MM.1S (cell line): Measurements from ENCODE around the gene CLEC9A.

Experiments
- DNase-seq: peaks from one replicate; pipeline ENCODE4 v3.0.0-alpha.2; 2015
- H2AFZ ChIP-seq: fragments of 300-600 bp; sonication (generic); 2 replicates; pipeline ENCODE4 v1.6.0; 2016; ENCODE audit warnings: antibody characterized with exemption, low read length
- H3F3A ChIP-seq: fragments of 300-600 bp; sonication (generic); 2 replicates; pipeline ENCODE4 v1.6.1; 2016; ENCODE audit warnings: mild to moderate bottlenecking, antibody characterized with exemption, low read length, moderate library complexity, mixed read lengths; ENCODE audit not compliant: insufficient read depth
- H3K27ac ChIP-seq: fragments of 300-600 bp; sonication (generic); 2 replicates; pipeline ENCODE4 v1.5.1; 2016; ENCODE audit warnings: mild to moderate bottlenecking, low read length
- H3K27me3 ChIP-seq: fragments of 300-600 bp; sonication (generic); replicated peaks from 2 replicates; pipeline ENCODE4 v1.6.0; 2016; ENCODE audit warnings: low read length; ENCODE audit not compliant: insufficient read depth
- H3K36me3 ChIP-seq: fragments of 300-600 bp; sonication (generic); replicated peaks from 2 replicates; pipeline ENCODE4 v1.6.1; 2016; ENCODE audit warnings: mild to moderate bottlenecking, low read length, mixed read lengths; ENCODE audit not compliant: insufficient read depth
- H3K4me1 ChIP-seq: fragments of 300-600 bp; sonication (generic); 2 replicates; pipeline ENCODE4 v1.6.1; 2016; ENCODE audit warnings: low read length, mixed read lengths
- H3K4me2 ChIP-seq: fragments of 300-600 bp; sonication (generic); 2 replicates; pipeline ENCODE4 v1.6.0; 2016; ENCODE audit warnings: low read depth, low read length
- H3K4me3 ChIP-seq: fragments of 300-600 bp; sonication (generic); 2 replicates; pipeline ENCODE4 v1.5.1; 2016; ENCODE audit warnings: low read length, mixed read lengths
- H3K79me2 ChIP-seq: fragments of 300-600 bp; sonication (generic); 2 replicates; pipeline ENCODE4 v1.6.1; 2016; ENCODE audit warnings: mixed run types, low read length, mixed read lengths
- H3K9ac ChIP-seq: fragments of 300-600 bp; sonication (generic); 2 replicates; pipeline ENCODE4 v1.6.1; 2016; ENCODE audit warnings: low read length, mixed read lengths
- H3K9me2 ChIP-seq: fragments of 300-600 bp; sonication (generic); replicated peaks from 2 replicates; pipeline ENCODE4 v1.6.1; 2016; ENCODE audit warnings: mild to moderate bottlenecking, low read length, mixed read lengths; ENCODE audit not compliant: insufficient read depth
- H3K9me3 ChIP-seq: fragments of 300-600 bp; sonication (generic); replicated peaks from 2 replicates; pipeline ENCODE4 v1.6.1; 2016; ENCODE audit warnings: mild to moderate bottlenecking, low read length, mixed read lengths; ENCODE audit not compliant: insufficient read depth
- H4K20me1 ChIP-seq: fragments of 300-600 bp; sonication (generic); 2 replicates; pipeline ENCODE4 v1.6.1; 2016; ENCODE audit warnings: mild to moderate bottlenecking, low read length, moderate library complexity, mixed read lengths; ENCODE audit not compliant: insufficient read depth
- CTCF ChIP-seq: fragments of 300-600 bp; sonication (generic); IDR thresholded peaks from 2 replicates; pipeline ENCODE4 v1.5.1; 2016; ENCODE audit warnings: antibody characterized with exemption, low read length, mixed read lengths
- EZH2 ChIP-seq: fragments of 300-600 bp; sonication (generic); optimal IDR thresholded peaks from 2 replicates; pipeline ENCODE3; 2017; ENCODE audit warnings: low read depth, mild to moderate bottlenecking, antibody characterized with exemption, low read length, mixed read lengths
- EZH2phosphoT487 ChIP-seq: fragments of 300-600 bp; sonication (generic); IDR thresholded peaks from 2 replicates; pipeline ENCODE4 v1.6.1; 2018; ENCODE audit warnings: antibody characterized with exemption, low read length

CLEC9A gene

GRCh38 chr12:10088031-10088430 lies 57.5 kb downstream of the CLEC9A start:
- Histone ChIP-seq H3K9ac (no peak overlapping the region), H3K9me3 (no peaks in the 10 kb centered on the region), H4K20me1 (no peaks in the 10 kb centered on the region), H3K9me2 (no peaks in the 10 kb centered on the region), H3K27me3 (no peaks in the 10 kb centered on the region), H3K27ac (no peak overlapping the region), H3K4me3 (no peak overlapping the region), H3K4me2 (no peak overlapping the region), H3K36me3 (no peaks in the 10 kb centered on the region), H3K79me2 (no peaks in the 10 kb centered on the region), H2AFZ (no peak overlapping the region), H3F3A (peaks cover 15% of the 10 kb centered on the region), H3K4me1 (peaks cover 30% of the 10 kb centered on the region)
- no peak for DNase-seq
- TF ChIP-seq EZH2 (no peak), EZH2phosphoT487 (no peak), CTCF (no peak)

DNA sequence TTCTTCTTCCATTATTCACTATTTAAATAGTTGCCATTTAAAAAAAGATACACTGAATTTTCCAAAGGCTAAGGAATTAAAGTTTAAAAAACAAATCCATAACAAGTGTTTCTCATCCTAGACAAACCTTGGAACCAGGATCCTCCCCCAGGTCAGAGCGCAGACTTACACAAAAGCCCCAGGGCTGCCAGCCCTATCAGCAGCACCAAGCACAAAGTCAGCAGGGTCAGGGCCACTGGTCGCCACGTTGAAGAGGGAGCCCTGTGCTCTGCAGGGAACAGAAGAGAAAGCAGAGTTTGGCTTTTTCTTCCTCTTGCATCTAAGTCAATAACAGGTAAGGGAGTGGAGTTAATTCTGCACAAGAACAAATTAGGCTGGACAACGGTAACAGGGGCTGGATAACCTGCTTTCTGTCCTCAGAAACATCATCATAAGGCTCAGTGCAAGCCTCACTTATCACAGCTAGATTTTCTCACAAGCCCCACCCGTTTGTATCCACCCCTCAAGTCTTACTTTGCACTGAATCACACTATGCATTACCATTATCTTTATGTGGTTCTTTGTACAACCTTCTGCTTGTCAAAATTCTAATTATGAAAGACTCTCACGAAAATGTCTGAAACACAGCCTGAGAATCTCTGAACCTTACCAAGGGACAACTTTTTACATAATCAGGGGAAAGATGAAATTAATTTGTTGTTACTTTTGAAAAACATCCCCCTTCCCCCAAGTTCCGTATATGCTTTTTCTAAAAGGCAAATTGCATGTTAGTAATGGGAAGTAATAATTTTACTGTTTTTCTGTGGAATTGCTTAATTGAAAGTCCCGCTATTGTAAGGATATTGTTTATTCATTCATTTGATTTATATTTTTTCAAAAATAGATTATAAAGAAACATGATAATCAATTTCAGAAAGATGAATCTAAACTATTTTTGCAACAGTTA lies 58.7 kb downstream of the CLEC9A start:
- H3K4me3 ChIP-seq, result peak overlapping the region; percentile 52; the same call in 1 of the 2 replicates
- H4K20me1 ChIP-seq, result no peaks in the 10 kb centered on the region
- DNase-seq, result no peak
- H2AFZ ChIP-seq, result 0 out of 2 replicates have a peak overlapping the region, but pooled peaks have one; percentile 57
- H3K27ac ChIP-seq, result peak overlapping the region; percentile 77; the same call in 1 of the 2 replicates
- no peaks in the 10 kb centered on the region for H3K36me3 ChIP-seq
- peaks cover 15% of the 10 kb centered on the region for H3F3A ChIP-seq
- H3K27me3 ChIP-seq, result no peaks in the 10 kb centered on the region
- H3K9ac ChIP-seq, result no peak overlapping the region
- H3K9me2 ChIP-seq, result no peaks in the 10 kb centered on the region
- TF ChIP-seq EZH2 (no peak), EZH2phosphoT487 (no peak), CTCF (no peak)
- no peaks in the 10 kb centered on the region for H3K9me3 ChIP-seq
- H3K4me1 ChIP-seq, result peaks cover 24% of the 10 kb centered on the region
- H3K4me2 ChIP-seq, result peak overlapping the region; percentile 68
- no peaks in the 10 kb centered on the region for H3K79me2 ChIP-seq

DNA sequence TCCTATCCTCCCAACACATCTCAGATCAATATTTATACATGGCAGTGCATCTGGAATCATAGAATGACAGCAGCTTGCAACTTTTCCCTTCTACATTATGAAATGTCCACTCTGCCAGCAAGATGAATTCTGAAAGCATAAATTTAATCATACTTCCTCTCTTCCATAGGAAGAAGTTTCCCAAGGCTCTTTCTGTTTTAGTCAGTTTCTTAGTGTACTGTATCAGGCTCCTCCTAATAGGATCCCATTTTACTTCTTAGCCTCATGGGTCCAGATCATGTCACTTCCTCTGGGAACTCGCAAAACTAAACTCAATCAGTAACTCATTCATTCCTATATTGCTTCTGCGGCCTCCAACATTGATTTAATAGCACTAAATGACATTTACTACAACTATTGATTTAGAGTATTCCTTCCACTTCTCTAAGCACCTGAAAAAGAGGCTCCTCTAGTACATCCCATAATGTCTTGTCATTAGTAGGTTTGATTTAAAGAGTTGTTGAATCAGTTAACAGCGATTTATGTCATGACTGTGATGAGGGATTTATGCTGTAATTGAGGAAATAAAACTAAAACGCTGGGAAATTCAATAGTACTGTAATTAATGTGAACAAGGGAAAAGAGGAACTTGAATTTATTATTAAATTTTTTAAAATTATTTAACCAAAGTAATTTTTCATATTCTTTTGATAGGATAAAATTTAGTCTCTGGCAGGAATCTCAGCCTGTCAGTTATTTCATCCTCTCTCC lies 64.3 kb downstream of the CLEC9A start:
- Histone ChIP-seq H2AFZ (no peak overlapping the region), H3K9ac (no peak overlapping the region), H3K4me3 (no peak overlapping the region), H3K79me2 (no peaks in the 10 kb centered on the region), H3K27ac (no peak overlapping the region), H3K36me3 (no peaks in the 10 kb centered on the region), H3K27me3 (no peaks in the 10 kb centered on the region), H3K9me3 (no peaks in the 10 kb centered on the region), H3F3A (peaks cover 20% of the 10 kb centered on the region), H4K20me1 (no peaks in the 10 kb centered on the region), H3K4me2 (no peak overlapping the region), H3K9me2 (no peaks in the 10 kb centered on the region), H3K4me1 (peaks cover 30% of the 10 kb centered on the region)
- no peak for TF ChIP-seq CTCF
- TF ChIP-seq EZH2phosphoT487, result no peak
- no peak for TF ChIP-seq EZH2
- DNase-seq, result no peak
